ENCODE measurements around the gene CCR5AS. TPM values are rescaled to one million over a fixed set of nuclear protein-coding genes. Genes with fewer than 3 reads are reported as not detected.

Gene CCR5AS

DNA sequence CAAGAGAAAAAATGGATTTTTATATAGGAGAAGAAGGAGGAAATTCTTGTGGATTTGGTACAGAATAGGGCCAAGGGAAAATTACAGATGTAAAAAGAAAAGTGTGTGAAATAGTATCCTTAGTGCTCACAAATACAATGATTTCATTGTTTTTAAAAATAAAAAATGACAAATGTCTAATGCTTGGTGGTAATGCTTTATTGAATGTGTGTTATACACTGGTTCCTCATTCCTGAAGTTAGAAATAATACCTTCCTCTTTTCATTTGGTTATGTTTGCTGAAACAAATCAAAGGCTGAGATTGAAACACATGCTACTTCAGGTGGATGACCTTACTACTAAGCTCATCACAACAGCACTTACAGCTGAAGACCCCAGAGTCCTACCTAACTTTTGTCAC is 90.7 kb downstream of the CCR5AS start:
- no peak for DNase-seq

- DNase-seq: no peak
Observed at GRCh38 chr3:46314517-46314916, 92.3 kb downstream of the CCR5AS start.

Other genes starting within 250 kb of the CCR5AS start
- 1 to 10 TPM; 1.8 to 2.5 (median 1.9) TPM for gene CCR1, start 198.8 kb downstream of the CCR5AS start, polyA plus RNA-seq (ENCODE audit: insufficient read length in 3 of 3)
- gene CCR3, start 164.6 kb downstream of the CCR5AS start, polyA plus RNA-seq (ENCODE audit: insufficient read length in 3 of 3): under 1 TPM in 2 of 3 donors, not detected in 1; 0.07 to 0.13 TPM
- gene CCR2, start 53.0 kb downstream of the CCR5AS start, polyA plus RNA-seq (ENCODE audit: insufficient read length in 3 of 3): 1 to 10 TPM in 2 of 3 donors, under 1 TPM in 1; 0.87 to 1.9 (median 1.6) TPM
- under 1 TPM; 0.17 to 0.47 (median 0.41) TPM for gene CCR5, start 36.1 kb downstream of the CCR5AS start, polyA plus RNA-seq (ENCODE audit: insufficient read length in 3 of 3)
- gene CCRL2, start 193 bp upstream of the CCR5AS start, polyA plus RNA-seq (ENCODE audit: insufficient read length in 3 of 3): 1 to 10 TPM in 1 of 3 donors, under 1 TPM in 2; 0.83 to 1.1 (median 0.99) TPM
- gene LTF, start 57.8 kb upstream of the CCR5AS start, polyA plus RNA-seq (ENCODE audit: insufficient read length in 3 of 3): 1 to 10 TPM; 2.2 to 3.6 (median 3.3) TPM
- under 1 TPM in 1 of 3 donors, not detected in 2; 0.06 TPM for gene RTP3, start 90.9 kb upstream of the CCR5AS start, polyA plus RNA-seq (ENCODE audit: insufficient read length in 3 of 3)
- gene LRRC2, start 159.2 kb upstream of the CCR5AS start, polyA plus RNA-seq (ENCODE audit: insufficient read length in 3 of 3): 1 to 10 TPM; 1.4 to 2.9 (median 2.1) TPM
- gene FAM240A, start 205.5 kb upstream of the CCR5AS start, polyA plus RNA-seq (ENCODE audit: insufficient read length in 3 of 3): under 1 TPM; 0.13 to 0.17 (median 0.16) TPM